Heart right ventricle (tissue), 16 donors: ENCODE measurements around the gene MEN1. TPM values are rescaled to one million over a fixed set of nuclear protein-coding genes. Genes with fewer than 3 reads are reported as not detected.

Experiments used
- ATAC-seq, 8 donors: fragments of 200-7000 bp; cut with Tn5 transposase; one replicate each; pipeline ENCODE4 v1.9.1; 2020; ENCODE audit warnings: mild to moderate bottlenecking in 8 of 8, moderate library complexity in 8 of 8, moderate number of reproducible peaks in 1 of 8
- DNase-seq, 2 donors: peaks; one replicate each; pipeline ENCODE4 v3.0.0-alpha.2; 2020
- H3K27ac ChIP-seq, 10 donors: fragments of 200-600 bp; sonication (generic) in 2 of 10; one replicate each; pipeline versions ENCODE4 v1.5.0 to v1.8.0; 2020 to 2022; ENCODE audit warnings: mild to moderate bottlenecking in 3 of 10
- H3K27me3 ChIP-seq, 7 donors: fragments of 200-600 bp; one replicate each; pipeline ENCODE4 v1.8.0; 2021 to 2022; ENCODE audit warnings: mild to moderate bottlenecking in 2 of 7
- H3K36me3 ChIP-seq, 9 donors: fragments of 200-600 bp; sonication (generic) in 1 of 9; one replicate each; pipeline versions ENCODE4 v1.5.0 to v1.8.0; 2020 to 2022; ENCODE audit warnings: mild to moderate bottlenecking in 2 of 9
- H3K4me1 ChIP-seq, 9 donors: fragments of 200-600 bp; sonication (generic) in 1 of 9; one replicate each; pipeline versions ENCODE4 v1.5.0 to v1.8.0; 2020 to 2022; ENCODE audit warnings: mild to moderate bottlenecking in 4 of 9
- H3K4me3 ChIP-seq, 10 donors: fragments of 200-600 bp; sonication (generic) in 2 of 10; one replicate each; pipeline versions ENCODE4 v1.5.0 to v1.8.0; 2020 to 2022; ENCODE audit warnings: mild to moderate bottlenecking in 7 of 10, moderate library complexity in 2 of 10
- H3K9me3 ChIP-seq, 11 donors: fragments of 200-600 bp in 10 of 11; sonication (generic) in 2 of 11; one replicate each; pipeline versions ENCODE4 v1.5.0 to v1.8.0; 2013 to 2022; ENCODE audit warnings: mild to moderate bottlenecking in 2 of 11, control low read depth in 1 of 11, moderate library complexity in 1 of 11
- CTCF ChIP-seq, 9 donors: fragments of 200-600 bp; sonication (generic) in 2 of 9; IDR thresholded peaks; one replicate each; pipeline versions ENCODE4 v1.5.0 to v1.8.0; 2021 to 2022; ENCODE audit warnings: antibody characterized with exemption in 9 of 9, mild to moderate bottlenecking in 5 of 9, moderate library complexity in 1 of 9
- WGBS, 2 donors: extraction: QIAGEN DNeasy Blood & Tissue Kit; methylation state at CpG; one replicate each; pipeline ENCODE4 v1.1.7; 2013; ENCODE audit warnings: inconsistent platforms in 1 of 2; 5-methylcytosine and 5-hydroxymethylcytosine counted together
- intact Hi-C, 10 donors: fragments of 100-400 bp; cut with DNase I; formaldehyde crosslinking; loops; one replicate each; pipeline versions ENCODE4 v1.11.1 to v1.14.2; 2022
- polyA plus RNA-seq, 2 donors: library from polyadenylated mRNA; stranded (reverse); fragments of 200-250 nt; gene quantifications; one replicate each; pipeline ENCODE4 v1.2.3, GENCODE V29; 2013
- total RNA-seq, 10 donors: library from RNA; stranded (reverse); fragmentation: NEBNext Ultra II Directional in 3 of 10; extraction: Animal tissue kit (Norgen Biotek cat#: 25700) in 3 of 10; gene quantifications; one replicate each; pipeline versions ENCODE4 v1.2.1 to v1.2.4, GENCODE V29; 2021 to 2023
- donor health status: Arrhythmogenic right ventricular cardiomyopathy.
- donor health status: ischemic (EF 13 %, LVEDD 7.1; RV severe dilation, severe dysfunction).
- donor health status: healthy with polysubstance abuse.
- donor health status: DM: no; HTN: yes; CAD: no.
- donor health status: DM: no; HTN: no; CAD: no.
- donor health status: ischemic (EF 25% LVEDD 6.9; RV normal size, moderate dysfunction).
- donor health status: ischemic (EF 25% LVEDD 5.7; RV mildly dilated, moderate dysfunction).
- donor health status: healthy.
- donor health status: DM: yes; HTN: yes; CAD: no.
- donor health status: Ischemic cardiomyopathy.
- donor health status: ischemic (EF 35%, LVEDD 5.7; RV mildly dilated, moderate dysfunction).
- donor health status: nonischemic (EF 11% LVEDD 7.7; RV severe dilation, severe dysfunction).
- donor health status: DM: yes; HTN: yes; CAD: no.
- donor health status: PGD.
- donor health status: ischemic (EF 29% LVEDD 5.4; RV normal size, mild dysfunction).
- donor health status: nonischemic (EF 23%, LVEDD 6.1; RV moderate dilation, normal function).

Gene MEN1
- total and polyA plus RNA-seq, 12 donors = 5.8 to 12.5 (median 8.7) TPM

- intact Hi-C loops = loop anchor here in 1 of 10 donors (2.0 kb wide), 1 partner anchor 23 kb away; the partner anchor contains the start of gene SF1
- Histone ChIP-seq H3K4me1 (peaks cover 14 to 46% (median 26%) of the 10 kb centered on the region in 9 donors), H3K36me3 (peaks cover 0 to 57% (median 12%) of the 10 kb centered on the region in 9 donors), H3K27ac (peak overlapping the region; percentile 63 to 97 (median 90)), H3K4me3 (peak overlapping the region in 9 of 10 donors; percentile 56 to 92 (median 70)), H3K27me3 (no peaks in the 10 kb centered on the region), H3K9me3 (no peaks in the 10 kb centered on the region)
- TF ChIP-seq CTCF (IDR thresholded peaks at IDR 0.05) = no peak
- whole genome bisulfite sequencing, 2 donors = 48 to 52% methylated on average over 13 of the region's 13 CpGs
- ATAC-seq (peak in 4 of 8 donors; percentile 1 to 16 (median 6)), DNase-seq (no peak)
Measured at GRCh38 chr11:64801561-64802369, 8.6 kb downstream of the MEN1 start.

GRCh38 chr11:64801158-64801464, 9.2 kb downstream of the MEN1 start:
- Histone ChIP-seq H3K27me3 (no peaks in the 10 kb centered on the region), H3K36me3 (peaks cover 0 to 57% (median 9%) of the 10 kb centered on the region in 9 donors), H3K27ac (peak overlapping the region in 9 of 10 donors; percentile 76 to 97 (median 90)), H3K4me3 (peak overlapping the region in 1 of 10 donors; percentile 72), H3K9me3 (no peaks in the 10 kb centered on the region), H3K4me1 (peaks cover 14 to 46% (median 26%) of the 10 kb centered on the region in 9 donors)
- DNase-seq = no peak
- no peak for TF ChIP-seq CTCF (IDR thresholded peaks at IDR 0.05)
- WGBS, 2 donors = 82 to 84% methylated on average over 9 of the region's 9 CpGs
- ATAC-seq = no peak
- intact Hi-C loops = no loop called here

- WGBS, 2 donors = 75 to 78% methylated on average over 26 of the region's 26 CpGs
- Histone ChIP-seq H3K9me3 (no peaks in the 10 kb centered on the region), H3K27me3 (no peaks in the 10 kb centered on the region), H3K36me3 (peaks cover 0 to 54% (median 5%) of the 10 kb centered on the region in 9 donors), H3K27ac (peak overlapping the region in 6 of 10 donors; percentile 30 to 97 (median 84)), H3K4me3 (no peak overlapping the region), H3K4me1 (peaks cover 14 to 46% (median 26%) of the 10 kb centered on the region in 9 donors)
- ATAC-seq (no peak), DNase-seq (no peak)
- no peak for TF ChIP-seq CTCF (IDR thresholded peaks at IDR 0.05)
- intact Hi-C loops = no loop called here
Measured at GRCh38 chr11:64800303-64801157, 9.8 kb downstream of the MEN1 start.

- intact Hi-C loops = no loop called here
- no peak overlapping the region for H3K4me3 ChIP-seq
- ATAC-seq (no peak), DNase-seq (no peak)
- peak overlapping the region in 6 of 10 donors; percentile 9 to 97 (median 56) for H3K27ac ChIP-seq
- no peaks in the 10 kb centered on the region for H3K27me3 ChIP-seq
- TF ChIP-seq CTCF (IDR thresholded peaks at IDR 0.05) = no peak
- H3K4me1 ChIP-seq = peaks cover 14 to 44% (median 27%) of the 10 kb centered on the region in 9 donors
- peaks cover 0 to 51% (median 0%) of the 10 kb centered on the region in 9 donors for H3K36me3 ChIP-seq
- WGBS, 2 donors = 64 to 67% methylated on average over 14 of the region's 14 CpGs
- H3K9me3 ChIP-seq = no peaks in the 10 kb centered on the region
Measured at GRCh38 chr11:64799623-64800302, 10.6 kb downstream of the MEN1 start.
